HepG2 (cell line): ENCODE measurements around the gene FGD4. TPM values are rescaled to one million over a fixed set of nuclear protein-coding genes. Genes with fewer than 3 reads are reported as not detected.
A peak's percentile ranks its signal among the peaks of the same experiment; 100 is the strongest.

Experiments
- ATAC-seq: fragments of 200-7000 bp; cut with Tn5 transposase; 3 replicates; pipeline ENCODE4 v1.9.1; 2020; ENCODE audit warnings: mild to moderate bottlenecking, moderate library complexity
- BruUV-seq: library from RNA; stranded (reverse); fragments of 400-500 nt; replicated peaks from 2 replicates; lab custom pipeline; 2021; lab: Mats Ljungman, UMichigan
- CTCF ChIA-PET: fragments of 300-600 bp; formaldehyde crosslinking; extraction: SDS; loops from one replicate; lab custom pipeline; 2021; ENCODE audit warnings: low total read pairs, inconsistent platforms, low intra/inter-chr PET ratio; lab: Yijun Ruan, JAX
- POLR2A ChIA-PET: fragments of 350-600 bp; sonication (Branson Sonifier 250); formaldehyde crosslinking; loops from one replicate; lab custom pipeline; 2020; ENCODE audit warnings: antibody characterized with exemption, inconsistent platforms; lab: Yijun Ruan, JAX
- DNase-seq: peaks from one replicate; pipeline ENCODE4 v3.0.0-alpha.2; 2015; ENCODE audit warnings: low spot score
- FAIRE-seq: peaks from 3 replicates; lab custom pipeline; 2011; peaks lifted over from hg19 to GRCh38; lab: Jason Lieb, UNC
- H2AFZ ChIP-seq: one replicate; pipeline ENCODE4 v1.6.1; 2011; ENCODE audit warnings: low read length, inconsistent platforms
- H3K27ac ChIP-seq: fragments of 300-600 bp; 3 replicates; pipeline ENCODE4 v1.8.0; 2011; ENCODE audit warnings: mixed run types, mild to moderate bottlenecking, mixed read lengths, low read length, inconsistent platforms; ENCODE audit not compliant: insufficient read depth; ENCODE audit errors: extremely low read length
- H3K27me3 ChIP-seq, 2 experiments: fragments of 200-600 bp in 1 of 2; 2 replicates in 1 of 2; 3 replicates in 1 of 2; pipeline versions ENCODE4 v1.6.0 to v1.8.0; 2011; ENCODE audit warnings: low read length in 2 of 2, mild to moderate bottlenecking in 2 of 2, moderate library complexity in 2 of 2, inconsistent platforms in 1 of 2; ENCODE audit not compliant: insufficient read depth in 2 of 2, control insufficient read depth in 1 of 2
- H3K36me3 ChIP-seq, 2 experiments: fragments of 200-600 bp in 1 of 2; replicated peaks in 1 of 2; 2 replicates in 1 of 2; 3 replicates in 1 of 2; pipeline versions ENCODE4 v1.5.1 to v1.8.0; 2011; ENCODE audit warnings: low read length in 2 of 2, inconsistent platforms in 1 of 2; ENCODE audit not compliant: insufficient read depth in 2 of 2, control insufficient read depth in 1 of 2
- H3K4me1 ChIP-seq: 2 replicates; pipeline ENCODE4 v1.5.1; 2012; ENCODE audit warnings: low read length, inconsistent platforms; ENCODE audit not compliant: insufficient read depth
- H3K4me2 ChIP-seq: 2 replicates; pipeline ENCODE4 v1.6.0; 2011; ENCODE audit warnings: low read depth, low read length, inconsistent platforms
- H3K4me3 ChIP-seq, 3 experiments: fragments of 200-600 bp in 1 of 3; sonication (generic), shearing (Covaris generic) in 1 of 3; replicated peaks in 1 of 3; 2 replicates each; pipeline ENCODE4 v1.5.1; 2011 to 2016; ENCODE audit warnings: low read length in 3 of 3, inconsistent platforms in 2 of 3, low read depth in 2 of 3, mild to moderate bottlenecking in 2 of 3, control low read depth in 1 of 3, mixed read lengths in 1 of 3; ENCODE audit not compliant: insufficient read depth in 1 of 3
- H3K79me2 ChIP-seq: one replicate; pipeline ENCODE4 v1.6.1; 2011; ENCODE audit warnings: low read length, inconsistent platforms; ENCODE audit not compliant: insufficient read depth
- H3K9ac ChIP-seq: 2 replicates; pipeline ENCODE4 v1.6.0; 2011; ENCODE audit warnings: mild to moderate bottlenecking, low read depth, low read length, inconsistent platforms; ENCODE audit not compliant: insufficient read depth
- H3K9me3 ChIP-seq: 2 replicates; pipeline ENCODE4 v1.5.1; 2012; ENCODE audit warnings: mild to moderate bottlenecking, low read length
- H4K20me1 ChIP-seq: 2 replicates; pipeline ENCODE4 v1.6.0; 2011; ENCODE audit warnings: inconsistent platforms, mild to moderate bottlenecking, low read length, moderate library complexity; ENCODE audit not compliant: insufficient read depth
- ARNT2 ChIP-seq: sonication (generic); formaldehyde crosslinking; IDR thresholded peaks from 2 replicates; pipeline ENCODE4 v1.8.0; 2022; ENCODE audit warnings: mild to moderate bottlenecking, low read depth, missing genetic modification reagents, moderate library complexity
- ATF7 ChIP-seq, 2 experiments: fragments of 450-650 bp in 1 of 2; sonication (generic) in 1 of 2; formaldehyde crosslinking in 1 of 2; IDR thresholded peaks; 2 replicates each; pipeline versions ENCODE4 v1.4.0 to v1.6.1; 2016 to 2020; ENCODE audit warnings: antibody characterized with exemption in 1 of 2, mild to moderate bottlenecking in 1 of 2, missing genetic modification reagents in 1 of 2
- ETS1 ChIP-seq: sonication (generic); formaldehyde crosslinking; IDR thresholded peaks from 2 replicates; pipeline ENCODE4 v1.4.0; 2020; ENCODE audit warnings: missing genetic modification reagents
- FOXC1 ChIP-seq: sonication (generic); formaldehyde crosslinking; IDR thresholded peaks from 2 replicates; pipeline ENCODE4 v1.8.0; 2022; ENCODE audit warnings: mild to moderate bottlenecking, missing genetic modification reagents, borderline replicate concordance
- PAXIP1 ChIP-seq: sonication (generic); formaldehyde crosslinking; conservative IDR thresholded peaks from 2 replicates; pipeline ENCODE4 v1.4.0; 2020; ENCODE audit warnings: mild to moderate bottlenecking, missing genetic modification reagents, moderate library complexity
- SMAD3 ChIP-seq: sonication (generic); formaldehyde crosslinking; IDR thresholded peaks from 2 replicates; pipeline ENCODE4 v1.4.0; 2020; ENCODE audit warnings: missing genetic modification reagents
- ZNF562 ChIP-seq: sonication (generic); formaldehyde crosslinking; IDR thresholded peaks from 2 replicates; pipeline ENCODE4 v1.8.0; 2022; ENCODE audit warnings: missing genetic modification reagents, borderline replicate concordance
- ZNF768 ChIP-seq: sonication (generic); formaldehyde crosslinking; IDR thresholded peaks from 2 replicates; pipeline ENCODE4 v1.4.0; 2020; ENCODE audit warnings: missing genetic modification reagents
- ZNF772 ChIP-seq: sonication (generic); formaldehyde crosslinking; IDR thresholded peaks from 2 replicates; pipeline ENCODE4 v1.5.0; 2020; ENCODE audit warnings: mild to moderate bottlenecking, missing genetic modification reagents
- WGBS: methylation state at CpG from one replicate; pipeline ENCODE4 v1.1.6; 2017; ENCODE audit warnings: low lambda C conversion rate; 5-methylcytosine and 5-hydroxymethylcytosine counted together
- in situ Hi-C: cut with HindIII; loops from 2 replicates; pipeline ENCODE4 v1.10.0; 2017; ENCODE audit warnings: low pct_unique_long_range_greater_than_20kb; ENCODE audit not compliant: extremely low pct_ligation_motif_present
- intact Hi-C: fragments of 100-400 bp; cut with micrococcal nuclease; formaldehyde crosslinking; loops from one replicate; pipeline ENCODE4 v1.10.0; 2022; ENCODE audit not compliant: unreplicated experiment
- polyA plus RNA-seq, 8 experiments: library from polyadenylated mRNA; depleted of rRNA in 3 of 8; stranded (reverse) in 7 of 8; unstranded in 1 of 8; fragments of >200 nt; fragmentation: Illumina TruSeq in 4 of 8; extraction: Trizol in 4 of 8; gene quantifications; 2 replicates each; pipeline versions ENCODE4 v1.2.1 to v1.2.3, GENCODE V29; 2011 to 2016; ENCODE audit warnings: low read depth in 4 of 8, missing spikeins in 1 of 8, mixed read lengths in 1 of 8; ENCODE audit not compliant: insufficient read depth in 1 of 8
- total RNA-seq, 5 experiments: library from RNA; depleted of rRNA; stranded (reverse); fragments of >200 nt; fragmentation: Illumina TruSeq; extraction: Trizol; gene quantifications; 2 replicates each; pipeline ENCODE4 v1.2.3, GENCODE V29; 2016; ENCODE audit warnings: low read depth in 1 of 5

The FGD4 gene
- total and polyA plus RNA-seq, 2 of the 13 experiments (the other 11 are each of a cell fraction or from before 2014, with no cell fraction given): 4.6 to 6.6 TPM

GRCh38 chr12:32546272-32546671, 146.9 kb downstream of the FGD4 start (continued):
- TF ChIP-seq PAXIP1 (CRISPR knock-in tag): peak; percentile 36

- DNase-seq (no peak), ATAC-seq (no peak), FAIRE-seq (no peak)
- CTCF ChIA-PET: no interaction called here
- BruUV-seq: no TSS peak
- Histone ChIP-seq H3K9me3 (no peaks in the 10 kb centered on the region), H3K27me3 (no peaks in the 10 kb centered on the region), H3K27ac (no peak overlapping the region), H3K4me2 (no peak overlapping the region), H3K79me2 (peaks cover 57% of the 10 kb centered on the region), H3K36me3 (no peaks in the 10 kb centered on the region), H3K4me3 (no peak overlapping the region), H2AFZ (no peak overlapping the region), H3K9ac (no peak overlapping the region), H4K20me1 (peaks cover 8% of the 10 kb centered on the region; the same call in 1 of the 2 replicates), H3K4me1 (peaks cover 34% of the 10 kb centered on the region)
- TF ChIP-seq ATF7 (IDR thresholded peaks at IDR 0.05) (no peak), ATF7 (CRISPR knock-in tag; IDR thresholded peaks at IDR 0.05) (no peak), ZNF562 (CRISPR knock-in tag) (no peak), ETS1 (CRISPR knock-in tag) (no peak), ARNT2 (CRISPR knock-in tag) (no peak), ZNF772 (CRISPR knock-in tag) (no peak), ZNF768 (no peak), FOXC1 (no peak), SMAD3 (CRISPR knock-in tag) (no peak)
- in situ Hi-C loops: no loop called here
- intact Hi-C loops: no loop called here
- WGBS: 96% methylated on average over 6 of the region's 6 CpGs
- POLR2A ChIA-PET: no interaction called here
Measured at GRCh38 chr12:32548691-32549281, 149.4 kb downstream of the FGD4 start.
